ENCODE data around the gene DENND5A.
"Not testable (repeated sequence)": the region's sequence is repeated elsewhere in the genome, so short reads cannot be mapped to it uniquely, and the experiment has no call there.

The DENND5A gene

GRCh38 chr11:9247863-9248262 is 17.3 kb downstream of the DENND5A start:
- H3K27ac ChIP-seq (ENCODE audit: insufficient read depth, low read depth, low read length, poor library complexity, severe bottlenecking), result no peak overlapping the region
- H3K36me3 ChIP-seq (ENCODE audit: control insufficient read depth, insufficient read depth, low read length), result no peaks in the 10 kb centered on the region
- WGBS, 2 experiments, result 95 to 97% methylated on average over 3 of the region's 3 CpGs
- no peaks in the 10 kb centered on the region for H3K4me1 ChIP-seq (ENCODE audit: control insufficient read depth, insufficient read depth, low read length)
- no peak overlapping the region for H3K4me3 ChIP-seq (ENCODE audit: insufficient read depth, low read depth, low read length)
- no peaks in the 10 kb centered on the region for H3K9me3 ChIP-seq (ENCODE audit: control insufficient read depth, low read length)
- no peaks in the 10 kb centered on the region for H3K27me3 ChIP-seq (ENCODE audit: control insufficient read depth, insufficient read depth, low read length, poor library complexity, severe bottlenecking)

- not testable (repeated sequence) for H3K27ac ChIP-seq (ENCODE audit: insufficient read depth, low read depth, low read length, poor library complexity, severe bottlenecking); H3K4me3 ChIP-seq (ENCODE audit: insufficient read depth, low read depth, low read length); H3K27me3 ChIP-seq (ENCODE audit: control insufficient read depth, insufficient read depth, low read length, poor library complexity, severe bottlenecking); H3K9me3 ChIP-seq (ENCODE audit: control insufficient read depth, low read length); H3K36me3 ChIP-seq (ENCODE audit: control insufficient read depth, insufficient read depth, low read length); H3K4me1 ChIP-seq (ENCODE audit: control insufficient read depth, insufficient read depth, low read length)
- WGBS, 2 experiments, result 94 to 96% methylated on average over 9 of the region's 10 CpGs
Observed at GRCh38 chr11:9236242-9236641, 28.9 kb downstream of the DENND5A start.

GRCh38 chr11:9232482-9232881 is 32.7 kb downstream of the DENND5A start:
- H3K4me1 ChIP-seq (ENCODE audit: control insufficient read depth, insufficient read depth, low read length), result no peaks in the 10 kb centered on the region
- no peaks in the 10 kb centered on the region for H3K36me3 ChIP-seq (ENCODE audit: control insufficient read depth, insufficient read depth, low read length)
- H3K4me3 ChIP-seq (ENCODE audit: insufficient read depth, low read depth, low read length), result no peak overlapping the region
- no peaks in the 10 kb centered on the region for H3K27me3 ChIP-seq (ENCODE audit: control insufficient read depth, insufficient read depth, low read length, poor library complexity, severe bottlenecking)
- WGBS, 2 experiments, result 84% methylated on average over 3 of the region's 3 CpGs
- no peak overlapping the region for H3K27ac ChIP-seq (ENCODE audit: insufficient read depth, low read depth, low read length, poor library complexity, severe bottlenecking)
- H3K9me3 ChIP-seq (ENCODE audit: control insufficient read depth, low read length), result no peaks in the 10 kb centered on the region

GRCh38 chr11:9231848-9232177 is 33.3 kb downstream of the DENND5A start:
- H3K4me1 ChIP-seq (ENCODE audit: control insufficient read depth, insufficient read depth, low read length), result no peaks in the 10 kb centered on the region
- H3K27me3 ChIP-seq (ENCODE audit: control insufficient read depth, insufficient read depth, low read length, poor library complexity, severe bottlenecking), result no peaks in the 10 kb centered on the region
- H3K9me3 ChIP-seq (ENCODE audit: control insufficient read depth, low read length), result no peaks in the 10 kb centered on the region
- H3K4me3 ChIP-seq (ENCODE audit: insufficient read depth, low read depth, low read length), result no peak overlapping the region
- no peaks in the 10 kb centered on the region for H3K36me3 ChIP-seq (ENCODE audit: control insufficient read depth, insufficient read depth, low read length)
- H3K27ac ChIP-seq (ENCODE audit: insufficient read depth, low read depth, low read length, poor library complexity, severe bottlenecking), result no peak overlapping the region
- 3 to 7% methylated on average over 1 of the region's 1 CpG for WGBS, 2 experiments

DNA sequence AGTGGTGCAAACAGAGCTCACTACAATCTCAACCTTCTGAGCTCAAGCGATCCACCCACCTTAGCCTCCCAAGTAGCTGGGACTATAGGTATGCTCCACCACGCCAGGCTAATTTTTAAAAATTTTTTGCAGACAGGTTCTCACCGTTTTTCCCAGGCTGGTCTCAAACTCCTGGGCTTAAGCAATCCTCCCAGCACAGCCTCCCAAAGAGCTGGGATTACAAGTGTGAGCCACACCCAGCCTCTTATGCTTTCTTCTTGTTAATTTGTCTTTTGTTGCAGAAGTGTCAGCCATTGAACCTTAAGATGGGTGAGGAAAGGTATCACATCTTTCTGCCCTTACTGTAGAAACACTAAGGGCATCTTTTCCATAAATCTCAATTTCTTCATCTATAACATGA is 34.9 kb downstream of the DENND5A start:
- 83 to 87% methylated on average over 3 of the region's 3 CpGs for WGBS, 2 experiments

DNA sequence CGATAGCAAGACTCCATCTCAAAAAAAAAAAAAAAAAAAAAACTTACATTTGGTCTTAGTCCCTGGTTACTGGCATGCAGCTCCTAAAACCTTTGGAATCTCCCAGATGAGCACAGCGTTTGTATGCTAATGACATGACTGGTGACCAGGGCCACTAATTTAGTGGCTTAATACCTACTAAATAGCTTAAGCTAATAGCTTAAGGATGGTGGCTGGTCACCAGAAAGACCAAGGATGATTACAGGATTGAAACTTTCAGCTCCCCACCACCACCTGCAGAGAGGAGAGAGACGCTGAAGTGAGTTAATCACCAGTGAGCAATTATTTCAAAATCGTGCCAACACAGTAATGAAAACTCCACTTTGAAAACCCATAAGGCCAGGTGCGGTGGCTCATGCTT is 37.1 kb downstream of the DENND5A start:
- no peaks in the 10 kb centered on the region for H3K27me3 ChIP-seq (ENCODE audit: control insufficient read depth, insufficient read depth, low read length, poor library complexity, severe bottlenecking)
- no peak overlapping the region for H3K4me3 ChIP-seq (ENCODE audit: insufficient read depth, low read depth, low read length)
- no peak overlapping the region for H3K27ac ChIP-seq (ENCODE audit: insufficient read depth, low read depth, low read length, poor library complexity, severe bottlenecking)
- H3K4me1 ChIP-seq (ENCODE audit: control insufficient read depth, insufficient read depth, low read length), result no peaks in the 10 kb centered on the region
- no peaks in the 10 kb centered on the region for H3K36me3 ChIP-seq (ENCODE audit: control insufficient read depth, insufficient read depth, low read length)
- no peaks in the 10 kb centered on the region for H3K9me3 ChIP-seq (ENCODE audit: control insufficient read depth, low read length)
- 60 to 62% methylated on average over 5 of the region's 5 CpGs for WGBS, 2 experiments

More for the DNA sequence above, 34.9 kb downstream of the DENND5A start:
- H3K9me3 ChIP-seq (ENCODE audit: control insufficient read depth, low read length), result no peaks in the 10 kb centered on the region
- H3K4me3 ChIP-seq (ENCODE audit: insufficient read depth, low read depth, low read length), result no peak overlapping the region
- no peaks in the 10 kb centered on the region for H3K27me3 ChIP-seq (ENCODE audit: control insufficient read depth, insufficient read depth, low read length, poor library complexity, severe bottlenecking)
- H3K4me1 ChIP-seq (ENCODE audit: control insufficient read depth, insufficient read depth, low read length), result no peaks in the 10 kb centered on the region
- H3K36me3 ChIP-seq (ENCODE audit: control insufficient read depth, insufficient read depth, low read length), result no peaks in the 10 kb centered on the region
- H3K27ac ChIP-seq (ENCODE audit: insufficient read depth, low read depth, low read length, poor library complexity, severe bottlenecking), result no peak overlapping the region

GRCh38 chr11:9225748-9226298 is 39.3 kb downstream of the DENND5A start:
- Histone ChIP-seq H3K4me1 (ENCODE audit: control insufficient read depth, insufficient read depth, low read length) (no peaks in the 10 kb centered on the region), H3K27me3 (ENCODE audit: control insufficient read depth, insufficient read depth, low read length, poor library complexity, severe bottlenecking) (no peaks in the 10 kb centered on the region), H3K36me3 (ENCODE audit: control insufficient read depth, insufficient read depth, low read length) (no peaks in the 10 kb centered on the region), H3K27ac (ENCODE audit: insufficient read depth, low read depth, low read length, poor library complexity, severe bottlenecking) (no peak overlapping the region), H3K4me3 (ENCODE audit: insufficient read depth, low read depth, low read length) (no peak overlapping the region), H3K9me3 (ENCODE audit: control insufficient read depth, low read length) (no peaks in the 10 kb centered on the region)
- WGBS, 2 experiments, result 100% methylated on average over 1 of the region's 1 CpG

DNA sequence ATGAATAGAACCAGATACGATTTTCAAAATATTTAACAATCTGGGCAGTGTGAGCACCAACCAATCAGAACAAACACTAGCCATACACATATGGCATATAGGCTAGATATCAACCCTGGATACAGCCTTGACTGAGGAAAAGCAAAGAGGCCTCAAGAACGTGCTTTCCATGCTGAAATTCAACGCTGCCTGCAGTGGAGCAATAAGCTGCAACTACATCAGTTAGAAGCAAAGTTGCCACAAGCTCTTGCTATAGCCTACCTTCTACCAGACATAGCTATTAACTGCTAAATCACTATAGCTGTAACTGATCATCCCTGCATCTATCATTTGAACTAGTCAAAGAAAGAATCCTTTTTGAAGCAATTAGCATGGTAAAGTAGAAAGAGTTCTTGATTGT is 42.5 kb downstream of the DENND5A start:
- Histone ChIP-seq H3K4me1 (ENCODE audit: control insufficient read depth, insufficient read depth, low read length) (no peaks in the 10 kb centered on the region), H3K27me3 (ENCODE audit: control insufficient read depth, insufficient read depth, low read length, poor library complexity, severe bottlenecking) (no peaks in the 10 kb centered on the region), H3K4me3 (ENCODE audit: insufficient read depth, low read depth, low read length) (no peak overlapping the region), H3K36me3 (ENCODE audit: control insufficient read depth, insufficient read depth, low read length) (no peaks in the 10 kb centered on the region), H3K27ac (ENCODE audit: insufficient read depth, low read depth, low read length, poor library complexity, severe bottlenecking) (no peak overlapping the region), H3K9me3 (ENCODE audit: control insufficient read depth, low read length) (no peaks in the 10 kb centered on the region)
- WGBS, 2 experiments, result 84 to 86% methylated on average over 3 of the region's 3 CpGs

DNA sequence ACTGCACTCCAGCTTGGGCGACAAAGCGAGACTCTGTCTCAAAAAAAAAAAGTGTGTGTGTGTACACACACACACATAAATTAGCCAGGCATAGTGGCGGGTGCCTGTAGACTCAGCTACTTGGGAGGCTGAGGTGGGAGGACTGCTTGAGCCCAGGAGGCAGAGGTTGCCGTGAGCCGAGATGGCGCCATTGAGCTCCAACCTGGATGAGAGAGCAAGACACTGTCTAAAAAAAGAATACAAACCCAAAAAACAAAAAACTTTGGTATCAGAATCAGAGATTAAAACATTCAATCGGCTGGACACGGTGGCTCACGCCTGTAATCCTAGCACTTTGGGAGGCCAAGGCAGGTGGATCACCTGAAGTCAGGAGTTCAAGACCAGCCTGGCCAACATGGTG is 44.3 kb downstream of the DENND5A start:
- 91 to 97% methylated on average over 9 of the region's 9 CpGs for WGBS, 2 experiments
- not testable (repeated sequence) for H3K27me3 ChIP-seq (ENCODE audit: control insufficient read depth, insufficient read depth, low read length, poor library complexity, severe bottlenecking); H3K36me3 ChIP-seq (ENCODE audit: control insufficient read depth, insufficient read depth, low read length); H3K4me1 ChIP-seq (ENCODE audit: control insufficient read depth, insufficient read depth, low read length); H3K9me3 ChIP-seq (ENCODE audit: control insufficient read depth, low read length); H3K4me3 ChIP-seq (ENCODE audit: insufficient read depth, low read depth, low read length); H3K27ac ChIP-seq (ENCODE audit: insufficient read depth, low read depth, low read length, poor library complexity, severe bottlenecking)

- Histone ChIP-seq H3K36me3 (ENCODE audit: control insufficient read depth, insufficient read depth, low read length) (no peaks in the 10 kb centered on the region), H3K4me3 (ENCODE audit: insufficient read depth, low read depth, low read length) (no peak overlapping the region), H3K27ac (ENCODE audit: insufficient read depth, low read depth, low read length, poor library complexity, severe bottlenecking) (no peak overlapping the region), H3K4me1 (ENCODE audit: control insufficient read depth, insufficient read depth, low read length) (no peaks in the 10 kb centered on the region), H3K27me3 (ENCODE audit: control insufficient read depth, insufficient read depth, low read length, poor library complexity, severe bottlenecking) (no peaks in the 10 kb centered on the region), H3K9me3 (ENCODE audit: control insufficient read depth, low read length) (no peaks in the 10 kb centered on the region)
- WGBS, 2 experiments, result 95% methylated on average over 2 of the region's 2 CpGs
Observed at GRCh38 chr11:9219572-9219971, 45.6 kb downstream of the DENND5A start.

DNA sequence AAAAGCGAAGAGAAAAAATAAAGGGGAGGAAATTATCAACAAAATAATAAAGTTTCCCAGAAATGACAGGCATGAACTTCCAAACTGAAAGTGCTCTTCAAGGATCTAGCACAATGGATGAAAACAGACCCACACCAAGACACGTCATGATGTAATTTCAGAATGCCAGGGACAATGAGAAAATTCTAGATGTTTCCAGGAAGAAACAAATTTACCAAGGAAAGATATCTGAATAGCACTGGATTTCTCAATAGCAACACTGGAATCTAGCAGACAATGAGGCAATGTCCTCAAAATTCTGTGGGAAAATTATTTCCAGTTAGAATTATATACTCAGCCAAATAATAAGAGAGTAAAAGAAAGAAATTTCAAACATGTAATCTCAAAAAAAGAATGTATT is 46.0 kb downstream of the DENND5A start:
- no peaks in the 10 kb centered on the region for H3K36me3 ChIP-seq (ENCODE audit: control insufficient read depth, insufficient read depth, low read length)
- no peak overlapping the region for H3K4me3 ChIP-seq (ENCODE audit: insufficient read depth, low read depth, low read length)
- H3K9me3 ChIP-seq (ENCODE audit: control insufficient read depth, low read length), result no peaks in the 10 kb centered on the region
- H3K27ac ChIP-seq (ENCODE audit: insufficient read depth, low read depth, low read length, poor library complexity, severe bottlenecking), result no peak overlapping the region
- H3K4me1 ChIP-seq (ENCODE audit: control insufficient read depth, insufficient read depth, low read length), result no peaks in the 10 kb centered on the region
- no peaks in the 10 kb centered on the region for H3K27me3 ChIP-seq (ENCODE audit: control insufficient read depth, insufficient read depth, low read length, poor library complexity, severe bottlenecking)
- WGBS, 2 experiments, result 97 to 100% methylated on average over 1 to 2 of the region's 2 CpGs

Measured in ectodermal cell (in vitro differentiated cells).